A549 (cell line): Measurements from ENCODE around the gene ZNF865.

Experiments used
- CHD2 ChIP-seq: fragments of 150-350 bp; IDR thresholded peaks from 2 replicates; pipeline ENCODE4 v1.6.1; 2014; ENCODE audit warnings: low read length; ENCODE audit not compliant: partially characterized antibody
- ESRRA ChIP-seq: fragments of 150-350 bp; IDR thresholded peaks from 2 replicates; pipeline ENCODE4 v1.6.1; 2014; ENCODE audit warnings: mild to moderate bottlenecking, low read length, borderline replicate concordance
- HOXB5 ChIP-seq: fragments of 250-450 bp; sonication (Bioruptor Pico); IDR thresholded peaks from 2 replicates; pipeline ENCODE4 v1.5.0; 2020; ENCODE audit warnings: mild to moderate bottlenecking, moderate library complexity
- JUN ChIP-seq, 2 experiments: fragments of >200 bp; sonication (Bioruptor Twin); formaldehyde crosslinking; IDR thresholded peaks; 2 replicates in 1 of 2; 3 replicates in 1 of 2; pipeline ENCODE4 v1.6.1; 2016 to 2017
- NFE2L2 ChIP-seq: fragments of 150-350 bp; conservative IDR thresholded peaks from 2 replicates; pipeline ENCODE4 v1.6.1; 2014; ENCODE audit warnings: low read length
- POLR2A ChIP-seq: IDR thresholded peaks from 2 replicates; pipeline ENCODE4 v1.6.1; 2012; ENCODE audit warnings: mild to moderate bottlenecking, low read length
- RAD21 ChIP-seq, 2 experiments: fragments of >200 bp in 1 of 2; sonication (Bioruptor Twin) in 1 of 2; formaldehyde crosslinking in 1 of 2; IDR thresholded peaks in 1 of 2; conservative IDR thresholded peaks in 1 of 2; 2 replicates in 1 of 2; 3 replicates in 1 of 2; pipeline ENCODE4 v1.6.1; 2012 to 2018; ENCODE audit warnings: inconsistent platforms in 1 of 2
- ZNF302 ChIP-seq: fragments of 250-450 bp; sonication (Bioruptor Pico); IDR thresholded peaks from 2 replicates; pipeline ENCODE4 v1.9.0; 2021; ENCODE audit warnings: inconsistent platforms, mild to moderate bottlenecking, moderate library complexity
- TF ChIP-seq, protein P1 (sequence below): fragments of >200 bp; sonication (Bioruptor Twin); formaldehyde crosslinking; IDR thresholded peaks from 3 replicates; pipeline ENCODE4 v1.5.1; 2016
- TF ChIP-seq, protein P2 (sequence below): fragments of 200-600 bp; sonication (generic); IDR thresholded peaks from 2 replicates; pipeline ENCODE4 v1.6.1; 2016; ENCODE audit warnings: antibody characterized with exemption, mild to moderate bottlenecking, moderate library complexity
- TF ChIP-seq, protein P3 (sequence below): IDR thresholded peaks from 2 replicates; pipeline ENCODE4 v1.6.1; 2012

DNA sequence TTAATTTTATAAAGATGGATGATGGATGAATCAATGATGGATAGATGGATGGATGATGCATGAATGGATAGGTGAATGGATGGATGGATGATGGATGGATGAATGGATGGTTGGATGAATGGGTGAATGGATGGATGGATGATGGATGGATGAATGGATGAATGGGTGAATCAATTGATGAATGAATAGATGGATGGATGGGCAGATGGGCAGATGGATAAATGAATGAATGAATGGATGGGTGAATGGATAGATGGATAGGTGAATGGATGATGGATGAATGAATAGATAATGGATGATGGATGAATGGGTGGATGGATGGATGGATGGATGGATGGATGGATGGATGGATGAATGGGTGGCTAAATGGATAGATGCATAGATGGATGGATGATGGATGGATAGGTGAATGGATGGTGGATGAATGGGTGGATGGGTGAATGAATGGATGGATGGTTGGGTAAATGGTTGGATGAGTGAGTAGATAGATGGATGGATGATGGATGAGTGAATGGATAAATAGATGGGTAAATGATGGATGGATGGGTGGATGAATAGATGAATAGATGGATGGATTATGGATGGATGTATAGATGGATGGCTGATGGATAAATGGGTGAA, 37.6 kb upstream of the ZNF865 start:
- TF ChIP-seq ESRRA (no peak), POLR2A (no peak), CHD2 (no peak), JUN (IDR thresholded peaks at IDR 0.05) (no peak), ZNF302 (CRISPR knock-in tag) (no peak), RAD21 (conservative IDR thresholded peaks at IDR 0.05 in 1 of 2, IDR thresholded peaks at IDR 0.05 in 1 of 2) (no peak), NFE2L2 (no peak), HOXB5 (no peak)
- TF ChIP-seq, protein P1, sequence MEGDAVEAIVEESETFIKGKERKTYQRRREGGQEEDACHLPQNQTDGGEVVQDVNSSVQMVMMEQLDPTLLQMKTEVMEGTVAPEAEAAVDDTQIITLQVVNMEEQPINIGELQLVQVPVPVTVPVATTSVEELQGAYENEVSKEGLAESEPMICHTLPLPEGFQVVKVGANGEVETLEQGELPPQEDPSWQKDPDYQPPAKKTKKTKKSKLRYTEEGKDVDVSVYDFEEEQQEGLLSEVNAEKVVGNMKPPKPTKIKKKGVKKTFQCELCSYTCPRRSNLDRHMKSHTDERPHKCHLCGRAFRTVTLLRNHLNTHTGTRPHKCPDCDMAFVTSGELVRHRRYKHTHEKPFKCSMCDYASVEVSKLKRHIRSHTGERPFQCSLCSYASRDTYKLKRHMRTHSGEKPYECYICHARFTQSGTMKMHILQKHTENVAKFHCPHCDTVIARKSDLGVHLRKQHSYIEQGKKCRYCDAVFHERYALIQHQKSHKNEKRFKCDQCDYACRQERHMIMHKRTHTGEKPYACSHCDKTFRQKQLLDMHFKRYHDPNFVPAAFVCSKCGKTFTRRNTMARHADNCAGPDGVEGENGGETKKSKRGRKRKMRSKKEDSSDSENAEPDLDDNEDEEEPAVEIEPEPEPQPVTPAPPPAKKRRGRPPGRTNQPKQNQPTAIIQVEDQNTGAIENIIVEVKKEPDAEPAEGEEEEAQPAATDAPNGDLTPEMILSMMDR: no peak
- TF ChIP-seq, protein P2, sequence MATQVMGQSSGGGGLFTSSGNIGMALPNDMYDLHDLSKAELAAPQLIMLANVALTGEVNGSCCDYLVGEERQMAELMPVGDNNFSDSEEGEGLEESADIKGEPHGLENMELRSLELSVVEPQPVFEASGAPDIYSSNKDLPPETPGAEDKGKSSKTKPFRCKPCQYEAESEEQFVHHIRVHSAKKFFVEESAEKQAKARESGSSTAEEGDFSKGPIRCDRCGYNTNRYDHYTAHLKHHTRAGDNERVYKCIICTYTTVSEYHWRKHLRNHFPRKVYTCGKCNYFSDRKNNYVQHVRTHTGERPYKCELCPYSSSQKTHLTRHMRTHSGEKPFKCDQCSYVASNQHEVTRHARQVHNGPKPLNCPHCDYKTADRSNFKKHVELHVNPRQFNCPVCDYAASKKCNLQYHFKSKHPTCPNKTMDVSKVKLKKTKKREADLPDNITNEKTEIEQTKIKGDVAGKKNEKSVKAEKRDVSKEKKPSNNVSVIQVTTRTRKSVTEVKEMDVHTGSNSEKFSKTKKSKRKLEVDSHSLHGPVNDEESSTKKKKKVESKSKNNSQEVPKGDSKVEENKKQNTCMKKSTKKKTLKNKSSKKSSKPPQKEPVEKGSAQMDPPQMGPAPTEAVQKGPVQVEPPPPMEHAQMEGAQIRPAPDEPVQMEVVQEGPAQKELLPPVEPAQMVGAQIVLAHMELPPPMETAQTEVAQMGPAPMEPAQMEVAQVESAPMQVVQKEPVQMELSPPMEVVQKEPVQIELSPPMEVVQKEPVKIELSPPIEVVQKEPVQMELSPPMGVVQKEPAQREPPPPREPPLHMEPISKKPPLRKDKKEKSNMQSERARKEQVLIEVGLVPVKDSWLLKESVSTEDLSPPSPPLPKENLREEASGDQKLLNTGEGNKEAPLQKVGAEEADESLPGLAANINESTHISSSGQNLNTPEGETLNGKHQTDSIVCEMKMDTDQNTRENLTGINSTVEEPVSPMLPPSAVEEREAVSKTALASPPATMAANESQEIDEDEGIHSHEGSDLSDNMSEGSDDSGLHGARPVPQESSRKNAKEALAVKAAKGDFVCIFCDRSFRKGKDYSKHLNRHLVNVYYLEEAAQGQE: no peak
- TF ChIP-seq, protein P3, sequence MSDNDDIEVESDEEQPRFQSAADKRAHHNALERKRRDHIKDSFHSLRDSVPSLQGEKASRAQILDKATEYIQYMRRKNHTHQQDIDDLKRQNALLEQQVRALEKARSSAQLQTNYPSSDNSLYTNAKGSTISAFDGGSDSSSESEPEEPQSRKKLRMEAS: no peak
